Jurkat, Clone E6-1 (cell line): ENCODE data around the gene TSSK2.
A peak's percentile ranks its signal among the peaks of the same experiment; 100 is the strongest.

Experiments used
- DNase-seq: peaks from one replicate; pipeline ENCODE4 v3.0.0-alpha.2; 2011; ENCODE audit warnings: low read depth, low spot score
- H3K4me3 ChIP-seq: 2 replicates; pipeline ENCODE4 v1.5.1; 2011; ENCODE audit warnings: mild to moderate bottlenecking, low read length, control low read depth, moderate library complexity

TSSK2 gene

DNA sequence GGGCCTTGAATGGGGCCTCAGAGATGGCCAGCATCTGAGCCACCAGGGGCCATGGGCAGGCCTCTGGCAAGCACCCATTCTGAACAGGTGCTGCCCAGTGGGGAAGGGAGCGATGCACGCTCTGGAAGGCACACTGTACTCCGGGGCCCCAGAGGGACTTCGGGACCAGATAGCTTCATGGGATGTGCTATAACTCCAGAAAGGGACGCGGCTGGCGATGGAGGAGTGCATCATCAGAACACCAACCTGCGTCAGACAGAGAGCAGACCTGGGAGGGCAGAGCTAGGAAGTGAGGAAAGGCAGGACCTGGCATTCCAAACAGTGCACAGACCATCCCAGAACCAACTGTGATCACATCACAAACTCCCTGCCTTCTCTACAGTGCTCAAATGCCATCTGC, 25.7 kb upstream of the TSSK2 start:
- no peak overlapping the region for H3K4me3 ChIP-seq
- DNase-seq: no peak

DNA sequence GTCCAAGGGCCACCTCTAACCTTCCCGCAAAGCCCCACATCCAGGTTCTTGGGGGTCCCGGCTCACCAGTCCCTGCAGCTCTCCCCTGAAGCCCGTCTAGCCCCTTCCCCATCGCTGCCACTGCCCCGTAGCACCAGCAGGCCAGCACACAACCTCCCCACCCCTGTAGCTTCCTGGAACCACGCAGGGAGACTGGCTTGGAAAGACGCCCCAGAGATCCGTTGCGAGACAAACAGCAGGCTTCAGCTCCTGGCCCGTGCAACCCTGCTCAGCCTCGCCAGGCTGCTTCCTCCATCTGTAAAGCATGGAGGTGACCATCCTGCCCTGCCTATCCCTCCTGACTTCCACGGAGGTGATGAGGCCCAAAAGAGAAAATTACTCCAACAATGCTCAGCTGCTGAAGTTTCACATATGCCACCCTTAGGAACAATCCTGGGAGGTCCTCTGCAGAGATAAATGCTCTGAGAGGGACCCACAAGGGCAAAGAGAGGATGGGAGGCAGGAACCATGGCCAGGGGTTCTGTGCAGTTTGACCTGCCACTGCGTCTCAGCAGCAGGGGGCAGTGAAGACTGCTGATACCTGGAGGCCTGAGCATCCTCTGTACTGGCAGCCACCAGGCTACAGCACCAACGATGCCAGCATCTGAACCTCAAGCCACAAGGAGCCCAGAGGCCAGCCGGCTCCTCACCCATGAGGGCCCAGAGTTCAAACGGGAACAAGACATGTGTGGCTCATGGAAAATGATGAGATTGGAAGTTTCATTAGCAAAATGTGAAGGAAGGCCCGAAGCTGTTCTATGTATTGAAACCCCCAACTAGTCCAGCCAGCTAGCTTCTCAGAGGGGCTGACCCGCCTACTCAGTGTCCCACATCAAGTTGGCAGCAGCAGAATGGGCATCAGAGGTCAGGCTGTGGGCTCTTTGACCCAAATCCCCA, 25.0 kb upstream of the TSSK2 start:
- no peak overlapping the region for H3K4me3 ChIP-seq
- no peak for DNase-seq

DNA sequence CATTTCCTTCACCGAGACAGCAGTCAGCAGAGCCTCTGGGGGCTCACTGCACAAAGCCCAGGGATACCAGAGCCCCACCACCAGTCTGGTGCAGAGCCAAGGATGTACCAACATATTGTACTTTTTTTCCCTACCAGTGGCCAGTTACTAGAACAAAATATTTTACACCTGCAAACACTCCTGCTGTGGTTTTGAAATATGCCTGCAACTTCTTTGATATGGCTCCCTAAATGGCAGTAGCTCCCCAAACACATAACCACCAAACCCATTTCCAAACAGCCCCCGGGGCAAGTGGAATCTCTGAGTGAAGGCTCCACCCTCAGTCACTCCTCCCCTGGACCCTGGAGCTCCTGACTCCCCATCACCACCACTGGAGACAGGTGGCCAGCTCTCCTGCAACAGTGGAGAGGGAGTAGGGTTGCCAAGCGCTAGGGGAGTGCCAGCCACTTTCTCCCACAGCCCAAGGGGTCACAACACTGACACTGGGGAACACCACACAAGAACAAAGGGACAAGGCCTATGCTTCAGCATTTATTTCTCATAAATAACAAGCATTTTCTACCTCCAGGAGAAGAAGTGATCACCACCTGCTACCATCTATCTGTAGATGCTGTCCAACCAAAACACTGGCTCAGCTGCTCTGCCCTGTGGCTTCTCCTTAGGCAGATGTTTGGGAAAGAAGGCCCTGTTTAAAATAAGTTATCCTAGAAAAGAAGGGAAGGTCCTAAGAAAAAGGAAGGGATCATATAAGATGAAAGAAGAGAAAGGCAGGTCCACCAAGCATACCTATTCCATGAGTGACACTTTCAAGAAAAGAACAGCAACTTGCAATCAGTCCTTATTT, 24.0 kb upstream of the TSSK2 start:
- no peak overlapping the region for H3K4me3 ChIP-seq
- peak; percentile 75 for DNase-seq

DNA sequence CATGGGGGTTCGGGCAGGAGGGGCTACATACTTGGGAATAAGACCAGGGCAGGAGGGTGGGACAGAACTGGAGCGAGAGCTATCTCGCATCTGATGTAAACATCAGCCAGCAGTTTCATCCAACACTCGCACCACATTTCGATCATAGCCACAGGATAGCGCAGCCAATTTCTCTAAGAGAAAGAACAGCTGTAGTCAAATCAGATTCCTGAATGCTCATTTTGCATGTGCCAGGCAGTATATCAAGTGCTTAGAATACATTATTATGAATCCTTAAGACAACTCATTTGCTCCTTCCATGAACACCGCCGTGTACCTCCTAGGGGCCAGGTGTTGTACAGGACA, 23.4 kb upstream of the TSSK2 start:
- DNase-seq: no peak

DNA sequence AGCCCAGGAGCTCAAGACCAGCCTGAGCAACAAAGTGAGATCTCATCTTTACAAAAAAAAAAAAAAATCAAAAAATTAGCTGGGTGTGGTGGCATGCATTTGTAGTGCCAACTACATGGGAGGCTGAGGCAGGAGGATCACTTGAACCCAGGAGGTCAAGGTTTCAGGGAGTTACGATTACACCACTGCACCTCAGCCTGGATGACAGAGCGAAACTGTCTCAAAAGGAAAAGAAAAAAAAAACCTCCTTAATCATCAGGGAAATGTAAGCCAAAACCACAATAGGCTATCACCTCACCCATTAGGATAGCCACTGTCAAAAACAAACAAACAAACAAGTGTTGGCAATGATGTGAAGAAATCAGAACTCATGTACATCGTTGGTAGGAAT, 22.3 kb upstream of the TSSK2 start:
- no peak for DNase-seq
- H3K4me3 ChIP-seq: no peak overlapping the region

More for the DNA sequence above, 23.4 kb upstream of the TSSK2 start:
- H3K4me3 ChIP-seq: no peak overlapping the region

DNA sequence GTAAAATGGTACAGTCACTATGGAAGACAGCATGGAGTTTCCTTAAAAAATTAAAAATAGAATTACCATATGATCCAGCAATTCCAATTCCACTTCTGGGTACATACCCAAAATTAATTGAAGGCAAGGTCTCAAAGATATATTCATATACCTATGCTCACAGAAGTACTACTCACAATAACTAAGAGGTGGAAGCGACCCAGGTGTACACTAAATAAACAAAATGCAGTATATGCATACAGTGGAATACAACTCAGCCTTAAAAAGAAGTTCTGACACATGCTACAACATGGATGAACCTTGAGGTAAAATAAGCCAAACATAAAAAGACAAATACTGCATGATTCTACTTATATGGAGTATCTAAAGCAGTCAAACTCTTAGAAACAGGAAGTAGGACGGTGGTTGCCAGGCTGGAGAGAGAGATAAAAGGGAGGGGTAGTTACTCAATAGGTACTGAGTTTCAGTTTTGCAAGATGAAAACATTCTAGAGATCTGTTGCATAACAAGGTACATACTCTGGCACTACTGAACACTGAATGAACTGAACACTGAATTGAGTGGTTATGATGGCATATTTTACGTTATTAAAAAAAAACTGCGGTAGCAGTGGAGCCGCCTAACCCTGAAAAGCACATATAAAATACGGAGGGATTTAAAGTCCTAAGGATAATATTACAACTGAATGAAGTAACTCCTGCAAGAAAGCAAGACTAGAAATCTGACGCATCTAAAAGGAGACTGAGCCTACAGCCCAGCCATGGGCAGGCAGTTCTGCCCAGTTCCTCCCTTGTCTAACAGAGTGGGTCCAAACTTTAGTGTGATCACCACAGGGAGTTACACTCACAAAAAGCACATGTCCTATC, 21.7 kb upstream of the TSSK2 start:
- DNase-seq: peak; percentile 90

DNA sequence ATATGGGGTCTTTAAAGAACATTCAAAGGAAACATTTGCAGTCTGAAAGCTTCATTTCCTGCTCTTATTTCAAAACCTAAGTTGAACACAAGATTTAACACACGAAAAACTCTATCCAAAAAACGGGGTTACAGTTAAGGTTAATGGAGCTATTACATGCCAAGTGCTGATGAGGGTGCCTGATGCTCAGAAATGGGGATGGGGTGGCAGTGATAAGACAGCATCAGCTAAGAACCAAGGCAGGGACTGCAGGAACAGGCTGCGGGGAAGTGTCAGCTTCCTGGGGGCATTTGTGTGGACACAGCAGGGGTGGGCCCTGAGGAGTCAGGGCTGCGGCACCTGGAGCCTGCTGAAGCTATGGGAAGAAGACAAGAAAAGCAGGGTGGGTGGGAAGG, 21.0 kb upstream of the TSSK2 start:
- no peak for DNase-seq
- H3K4me3 ChIP-seq: no peak overlapping the region; the same call in 1 of the 2 replicates

More for the DNA sequence above, 21.7 kb upstream of the TSSK2 start:
- peak overlapping the region; percentile 21 for H3K4me3 ChIP-seq

DNA sequence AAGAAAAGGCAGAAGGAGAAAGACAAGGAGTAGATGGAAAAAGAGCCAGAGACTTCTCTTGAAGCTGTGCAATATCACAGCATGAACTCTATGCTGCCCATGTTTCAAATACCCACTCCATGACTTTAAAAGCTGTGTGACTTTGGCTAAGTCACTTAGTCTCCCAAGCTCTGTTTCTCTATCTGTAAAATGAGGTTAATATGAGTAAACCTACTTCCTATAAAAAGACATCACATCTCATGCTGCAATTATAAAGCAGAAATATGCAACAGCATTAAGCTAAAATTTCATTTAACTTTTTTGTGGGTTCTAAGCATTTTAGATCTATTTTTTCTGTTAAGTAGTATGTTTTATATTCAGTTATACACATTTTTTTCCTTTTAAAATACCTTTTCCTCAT, 20.5 kb upstream of the TSSK2 start:
- no peak for DNase-seq

DNA sequence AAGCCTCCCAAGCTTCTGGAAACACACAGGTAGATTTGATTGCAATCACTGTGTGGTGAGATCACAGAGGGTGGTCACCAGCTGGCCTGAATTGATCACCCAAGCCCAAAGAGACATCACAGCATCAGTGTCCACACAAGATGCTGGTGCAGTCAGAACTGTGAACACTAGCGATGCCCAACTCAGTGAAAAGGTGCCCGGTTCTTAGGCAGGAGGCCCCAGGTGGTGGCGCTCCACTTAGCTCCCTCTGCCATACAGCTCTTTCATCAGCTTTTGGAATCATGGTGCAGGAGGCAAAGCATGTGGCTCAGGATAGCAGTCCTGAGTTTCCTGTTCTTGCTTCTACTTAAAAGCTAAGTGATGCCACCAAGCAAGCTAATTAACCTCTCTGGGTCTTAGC, 20.0 kb upstream of the TSSK2 start:
- no peak overlapping the region for H3K4me3 ChIP-seq
- no peak for DNase-seq

More for the DNA sequence above, 20.5 kb upstream of the TSSK2 start:
- H3K4me3 ChIP-seq: no peak overlapping the region

DNA sequence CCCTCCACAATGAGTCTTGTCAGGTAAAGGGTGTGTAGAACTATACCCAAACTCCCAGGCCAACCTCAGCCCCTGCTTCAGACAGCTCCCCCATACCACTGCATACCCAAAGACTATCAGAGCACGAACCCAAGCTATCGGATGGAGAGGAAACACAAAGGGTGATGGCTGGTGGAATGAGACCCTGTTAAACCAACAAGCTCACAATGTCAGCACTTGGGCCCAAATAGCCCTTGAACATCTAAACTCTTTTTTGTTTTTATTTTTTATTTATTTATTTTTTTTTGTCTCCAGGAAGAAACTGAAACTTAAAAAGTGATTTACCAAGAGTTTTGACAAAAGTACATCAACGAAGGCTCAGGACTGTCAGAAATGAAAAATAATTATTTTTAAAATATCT, 19.5 kb upstream of the TSSK2 start:
- DNase-seq: no peak
- no peak overlapping the region for H3K4me3 ChIP-seq

DNA sequence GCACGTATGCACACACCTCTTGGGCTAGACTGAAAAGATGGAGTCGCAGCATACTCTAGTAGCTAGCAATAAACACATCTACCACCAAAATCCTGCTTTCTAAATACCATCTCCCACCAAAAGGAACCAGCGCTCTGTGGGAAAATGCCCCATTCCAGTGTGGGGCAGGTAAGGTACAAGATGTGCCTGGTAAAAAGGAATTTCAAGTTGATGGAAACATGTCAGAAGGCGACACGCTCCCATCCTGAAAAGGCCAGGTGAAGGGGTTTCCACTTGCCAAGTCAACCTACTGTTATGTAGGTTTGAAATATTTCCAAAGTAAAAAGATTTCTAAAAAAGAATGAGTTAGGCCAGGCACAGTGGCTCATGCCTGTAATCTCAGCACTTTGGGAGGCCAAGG, 17.7 kb upstream of the TSSK2 start:
- H3K4me3 ChIP-seq: no peak overlapping the region
- no peak for DNase-seq

DNA sequence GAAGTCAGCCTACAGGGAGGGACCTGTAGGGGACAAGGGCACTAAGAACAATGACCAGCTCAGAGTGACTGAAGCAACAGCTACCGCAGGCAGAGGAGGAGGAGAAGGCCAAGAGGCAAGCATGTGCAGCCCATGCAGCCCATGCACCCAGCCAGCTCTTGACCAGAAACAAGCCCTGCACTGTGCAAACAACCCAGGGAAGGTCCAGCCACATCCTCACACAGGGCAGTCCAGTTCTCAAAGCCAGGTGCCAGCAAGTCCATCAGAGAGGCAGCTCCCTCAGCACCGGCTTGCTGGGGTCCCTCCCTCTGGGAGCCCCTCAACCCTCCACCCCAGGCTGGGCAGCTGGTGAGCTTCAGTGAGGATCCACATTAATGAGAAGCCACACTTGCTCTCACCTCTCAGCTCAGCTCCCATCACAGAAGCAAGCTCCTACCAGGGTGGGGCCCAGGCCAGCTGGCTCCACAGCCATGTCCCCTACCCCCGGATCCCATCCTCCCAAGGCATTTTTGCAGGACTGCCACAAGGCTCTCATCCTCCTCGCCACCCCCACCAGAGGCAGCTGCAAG, 16.0 kb upstream of the TSSK2 start:
- no peak overlapping the region for H3K4me3 ChIP-seq
- DNase-seq: no peak

DNA sequence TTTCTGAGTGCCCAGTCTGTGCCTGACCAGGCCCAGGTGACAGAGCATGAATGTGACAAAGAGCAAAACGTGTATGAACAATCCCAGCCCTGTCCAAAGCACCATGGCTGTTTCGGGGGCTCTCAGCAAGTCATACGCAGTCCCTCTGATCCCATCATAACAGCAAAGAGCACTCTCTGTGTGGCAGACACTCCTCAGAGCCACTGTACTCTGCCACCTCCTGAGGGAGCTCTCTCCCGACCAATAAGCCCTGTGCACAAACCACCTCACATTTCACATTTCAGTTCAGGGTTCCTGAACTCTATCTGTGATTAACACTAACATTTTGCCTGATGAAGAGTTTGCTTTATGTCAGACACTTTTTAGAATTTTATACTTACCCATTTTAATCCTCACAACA, 15.5 kb upstream of the TSSK2 start:
- DNase-seq: no peak
- H3K4me3 ChIP-seq: no peak overlapping the region

DNA sequence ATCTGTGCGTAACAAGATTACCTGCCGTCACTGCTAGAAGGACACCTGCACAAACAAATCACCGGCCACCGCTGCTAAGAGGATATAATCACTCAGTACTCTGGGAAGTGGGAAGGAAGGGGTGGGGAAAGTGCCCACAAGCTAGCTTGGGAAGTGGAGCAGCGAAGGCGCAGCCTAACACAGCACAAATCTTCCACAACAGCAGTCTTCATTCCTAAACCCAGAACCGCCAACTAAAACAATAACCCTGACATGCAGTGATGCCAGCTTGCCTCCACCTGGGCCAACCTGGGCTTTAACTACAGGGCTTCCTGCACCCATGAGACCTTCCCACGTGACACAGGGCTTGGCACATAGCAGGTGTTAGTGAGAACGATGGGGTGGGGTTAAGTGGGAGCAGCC, 14.0 kb upstream of the TSSK2 start:
- no peak for DNase-seq
- no peak overlapping the region for H3K4me3 ChIP-seq

DNA sequence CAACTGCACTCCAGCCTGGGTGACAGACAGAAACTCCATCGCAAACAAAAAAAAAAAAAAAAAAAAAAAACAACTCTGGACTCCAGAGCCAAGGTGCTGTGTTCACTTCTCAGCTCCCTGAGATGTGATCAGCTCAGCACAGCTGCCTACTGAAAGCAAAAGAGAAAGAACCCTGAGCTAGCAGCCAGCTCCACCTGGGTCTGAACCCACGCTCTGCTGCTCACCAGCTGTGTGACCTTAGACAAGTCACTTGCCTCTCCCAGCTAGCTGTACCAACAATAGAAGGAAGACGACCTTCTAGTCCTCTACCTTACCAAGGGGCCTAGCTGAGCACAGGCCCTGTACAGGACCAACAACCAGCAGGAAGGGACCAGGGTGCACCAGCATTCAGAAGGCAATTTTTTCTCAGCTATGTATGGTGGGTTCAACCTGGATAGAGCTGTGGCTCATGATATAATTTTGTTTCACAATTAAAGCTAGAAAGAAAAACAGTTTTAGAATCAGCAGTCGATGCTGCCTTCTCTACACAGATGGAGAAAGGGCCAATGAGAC, 12.7 kb upstream of the TSSK2 start:
- H3K4me3 ChIP-seq: no peak overlapping the region
- DNase-seq: peak; percentile 58

DNA sequence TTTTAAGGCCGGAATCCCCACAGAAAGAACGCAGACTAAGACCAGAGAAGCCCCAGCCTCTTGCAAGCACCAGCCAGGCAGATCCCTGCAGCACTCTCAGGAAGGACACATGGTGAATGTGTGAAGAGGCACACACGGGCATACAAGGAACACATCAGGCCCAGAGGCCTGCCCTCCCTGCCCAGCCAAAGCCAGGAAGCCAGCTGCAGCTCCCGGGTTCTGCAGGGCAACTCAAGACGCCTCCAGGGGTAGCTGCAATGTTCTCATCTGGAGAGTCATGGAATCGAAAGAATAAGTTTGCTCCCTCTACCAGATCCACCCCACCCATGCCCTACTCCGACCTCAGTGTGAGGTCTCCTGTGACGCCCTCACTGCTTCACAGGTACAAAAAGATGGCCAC, 11.2 kb upstream of the TSSK2 start:
- no peak overlapping the region for H3K4me3 ChIP-seq
- DNase-seq: no peak

DNA sequence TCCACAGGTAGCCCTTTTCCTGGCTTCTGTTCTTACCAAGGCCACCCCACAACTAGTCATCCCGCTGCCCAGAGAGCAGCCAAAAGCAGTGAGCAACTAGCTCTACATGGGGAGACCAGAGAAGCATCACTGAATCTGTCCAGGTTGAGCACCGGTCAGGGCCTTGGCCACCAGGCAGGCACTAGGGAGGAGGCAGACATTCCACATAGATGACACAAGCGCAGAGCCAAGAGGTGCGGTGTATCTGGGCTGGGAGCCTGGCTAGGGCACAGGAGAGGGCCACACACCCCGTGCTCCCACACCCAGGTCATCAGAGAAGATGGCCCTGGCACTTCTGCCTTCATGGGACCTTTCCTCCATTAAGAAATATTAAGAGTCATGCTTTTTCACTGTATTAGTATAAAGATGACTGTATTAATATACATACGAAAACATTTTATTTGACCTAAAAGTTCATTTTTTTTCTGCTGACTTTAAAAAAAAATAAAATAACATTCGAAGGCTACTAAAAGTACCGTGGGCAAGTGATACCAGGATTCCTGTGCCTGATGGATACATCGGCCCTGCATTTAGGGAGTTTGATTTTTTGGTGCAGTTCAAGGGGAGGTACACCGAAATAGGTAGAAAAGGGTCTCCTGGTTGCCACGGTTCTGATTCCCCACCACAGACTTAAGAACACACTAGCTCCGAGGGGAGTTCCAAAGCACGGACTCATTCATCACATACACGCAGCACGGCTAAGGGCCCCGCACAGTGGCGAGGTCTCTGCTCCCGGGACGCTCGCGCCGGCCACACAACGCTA, 10.1 kb upstream of the TSSK2 start:
- H3K4me3 ChIP-seq: peak overlapping the region; percentile 83
- DNase-seq: no peak

DNA sequence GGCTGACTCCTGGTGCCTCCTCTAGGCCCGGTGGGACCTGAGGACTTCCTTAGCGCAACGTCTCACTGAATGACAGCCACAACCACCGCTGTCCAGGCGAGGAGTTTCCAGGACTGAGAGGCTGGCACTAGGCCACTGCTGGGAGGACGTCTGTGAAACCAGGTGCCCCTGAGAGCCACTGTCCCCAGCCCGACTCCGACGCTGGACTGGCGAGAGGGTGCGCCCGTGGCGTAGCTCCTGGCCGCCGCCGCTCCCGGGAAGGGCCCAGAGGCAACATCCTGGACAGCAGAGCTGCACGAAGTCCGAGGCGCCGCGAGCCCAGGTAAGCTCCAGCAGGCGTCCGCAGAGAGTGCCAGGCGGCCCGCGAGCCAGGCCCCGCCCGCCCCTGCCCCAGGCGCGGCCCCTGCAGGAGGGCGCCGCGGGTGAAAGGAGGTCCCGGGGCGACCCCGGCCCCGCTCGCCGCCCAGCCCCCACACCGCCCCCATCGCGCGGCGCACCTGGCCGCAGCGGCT, 9.4 kb upstream of the TSSK2 start:
- no peak for DNase-seq

More for the DNA sequence above, 9.4 kb upstream of the TSSK2 start:
- peak overlapping the region; percentile 83 for H3K4me3 ChIP-seq
